Neural crest cell (in vitro differentiated cells): ENCODE measurements around the gene ANO7. TPM values are rescaled to one million over a fixed set of nuclear protein-coding genes. Genes with fewer than 3 reads are reported as not detected.
A peak's percentile ranks its signal among the peaks of the same experiment; 100 is the strongest.

Experiments used
- DNase-seq: peaks from one replicate; pipeline ENCODE4 v3.0.0; 2021; ENCODE audit warnings: low read depth, mixed read lengths, low spot score
- H3K27ac Mint-ChIP-seq: one replicate; pipeline ENCODE4 v1.8.0; 2021; ENCODE audit warnings: mild to moderate bottlenecking, mixed read lengths; ENCODE audit not compliant: unreplicated experiment
- H3K27me3 Mint-ChIP-seq: 2 replicates; pipeline ENCODE4 v1.8.0; 2021; ENCODE audit warnings: low read depth, mild to moderate bottlenecking, mixed read lengths
- H3K36me3 Mint-ChIP-seq: 2 replicates; pipeline ENCODE4 v1.8.0; 2021; ENCODE audit warnings: low read depth, mild to moderate bottlenecking, mixed read lengths
- H3K4me1 Mint-ChIP-seq: 2 replicates; pipeline ENCODE4 v1.8.0; 2021; ENCODE audit warnings: mixed read lengths
- H3K4me3 Mint-ChIP-seq: one replicate; pipeline ENCODE4 v1.8.0; 2021; ENCODE audit warnings: mild to moderate bottlenecking, mixed read lengths
- H3K9me3 Mint-ChIP-seq: 2 replicates; pipeline ENCODE4 v1.8.0; 2021; ENCODE audit warnings: mixed read lengths
- total RNA-seq: library from RNA; stranded (reverse); gene quantifications from 2 replicates; pipeline ENCODE4 v1.2.1, GENCODE V29; 2021
- TF ChIP-seq, protein P1 (sequence below): fragments of 200-600 bp; sonication (generic); conservative IDR thresholded peaks from 2 replicates; pipeline ENCODE4 v1.5.0; 2021; ENCODE audit warnings: antibody characterized with exemption, mild to moderate bottlenecking

The ANO7 gene
- total RNA-seq, 1 donor from 2014 or later, result 3.2 TPM

DNA sequence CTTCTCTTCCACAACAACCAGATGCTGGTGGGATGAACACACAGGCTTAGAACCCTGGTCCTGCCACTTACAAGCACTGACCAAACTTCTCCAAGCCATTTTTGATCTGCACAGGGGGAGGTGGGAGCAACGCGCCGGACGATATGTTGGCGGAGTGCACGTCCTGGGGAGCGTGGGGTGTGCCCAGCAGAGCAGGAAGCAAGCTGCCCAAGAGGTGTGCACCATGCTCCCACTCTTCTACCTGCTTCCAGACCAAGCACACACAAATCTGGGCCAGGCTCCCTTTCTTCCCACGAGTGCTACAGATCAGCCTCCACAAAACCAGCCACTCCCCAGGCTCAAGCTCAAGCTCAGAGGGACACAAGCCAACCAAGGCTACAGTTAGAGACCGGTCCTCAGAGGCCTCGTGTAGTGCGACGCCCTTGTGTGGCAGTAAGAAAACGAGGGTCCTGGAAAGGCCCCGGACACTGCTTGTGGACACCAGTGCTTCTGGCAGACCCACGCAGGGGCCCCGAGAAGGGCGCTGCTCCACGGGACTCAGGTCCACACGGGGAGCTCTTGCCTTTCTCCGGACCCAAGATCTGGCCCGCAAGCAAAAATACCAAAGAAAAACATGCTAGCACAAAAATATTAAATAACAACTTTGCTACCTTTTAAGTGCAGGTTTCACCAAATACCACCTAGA lies 52.0 kb downstream of the ANO7 start:
- TF ChIP-seq, protein P1, sequence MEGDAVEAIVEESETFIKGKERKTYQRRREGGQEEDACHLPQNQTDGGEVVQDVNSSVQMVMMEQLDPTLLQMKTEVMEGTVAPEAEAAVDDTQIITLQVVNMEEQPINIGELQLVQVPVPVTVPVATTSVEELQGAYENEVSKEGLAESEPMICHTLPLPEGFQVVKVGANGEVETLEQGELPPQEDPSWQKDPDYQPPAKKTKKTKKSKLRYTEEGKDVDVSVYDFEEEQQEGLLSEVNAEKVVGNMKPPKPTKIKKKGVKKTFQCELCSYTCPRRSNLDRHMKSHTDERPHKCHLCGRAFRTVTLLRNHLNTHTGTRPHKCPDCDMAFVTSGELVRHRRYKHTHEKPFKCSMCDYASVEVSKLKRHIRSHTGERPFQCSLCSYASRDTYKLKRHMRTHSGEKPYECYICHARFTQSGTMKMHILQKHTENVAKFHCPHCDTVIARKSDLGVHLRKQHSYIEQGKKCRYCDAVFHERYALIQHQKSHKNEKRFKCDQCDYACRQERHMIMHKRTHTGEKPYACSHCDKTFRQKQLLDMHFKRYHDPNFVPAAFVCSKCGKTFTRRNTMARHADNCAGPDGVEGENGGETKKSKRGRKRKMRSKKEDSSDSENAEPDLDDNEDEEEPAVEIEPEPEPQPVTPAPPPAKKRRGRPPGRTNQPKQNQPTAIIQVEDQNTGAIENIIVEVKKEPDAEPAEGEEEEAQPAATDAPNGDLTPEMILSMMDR, result no peak
- H3K36me3 Mint-ChIP-seq, result peaks cover 16% of the 10 kb centered on the region
- DNase-seq, result no peak

DNA sequence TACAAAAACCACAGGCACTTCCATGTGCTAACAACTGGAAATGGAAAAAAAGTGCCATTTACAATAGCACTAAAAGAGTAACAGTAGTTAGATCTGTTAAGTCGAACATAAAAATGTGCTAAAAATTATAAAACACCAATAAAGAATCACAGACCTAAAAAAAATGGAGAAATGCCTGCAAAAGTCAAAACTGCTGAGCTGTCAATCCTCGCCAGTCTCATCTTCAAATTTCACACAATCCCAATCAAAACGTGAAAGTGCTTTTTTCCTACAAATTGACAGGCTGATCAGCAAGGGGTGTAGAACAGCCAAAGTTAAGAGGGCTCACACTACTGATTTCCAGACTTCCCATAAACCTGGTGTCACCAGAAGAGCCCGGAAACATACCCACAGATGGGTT lies 53.2 kb downstream of the ANO7 start:
- no peak for DNase-seq
- peaks cover 13% of the 10 kb centered on the region for H3K36me3 Mint-ChIP-seq
- H3K4me1 Mint-ChIP-seq, result no peaks in the 10 kb centered on the region
- no peak overlapping the region for H3K4me3 Mint-ChIP-seq
- no peaks in the 10 kb centered on the region for H3K9me3 Mint-ChIP-seq
- H3K27ac Mint-ChIP-seq, result no peak overlapping the region
- TF ChIP-seq, protein P1, result no peak
- H3K27me3 Mint-ChIP-seq, result no peaks in the 10 kb centered on the region

More for the DNA sequence above, 52.0 kb downstream of the ANO7 start:
- H3K27me3 Mint-ChIP-seq, result no peaks in the 10 kb centered on the region
- no peaks in the 10 kb centered on the region for H3K4me1 Mint-ChIP-seq
- H3K9me3 Mint-ChIP-seq, result no peaks in the 10 kb centered on the region
- peak overlapping the region; percentile 27 for H3K27ac Mint-ChIP-seq
- H3K4me3 Mint-ChIP-seq, result no peak overlapping the region

DNA sequence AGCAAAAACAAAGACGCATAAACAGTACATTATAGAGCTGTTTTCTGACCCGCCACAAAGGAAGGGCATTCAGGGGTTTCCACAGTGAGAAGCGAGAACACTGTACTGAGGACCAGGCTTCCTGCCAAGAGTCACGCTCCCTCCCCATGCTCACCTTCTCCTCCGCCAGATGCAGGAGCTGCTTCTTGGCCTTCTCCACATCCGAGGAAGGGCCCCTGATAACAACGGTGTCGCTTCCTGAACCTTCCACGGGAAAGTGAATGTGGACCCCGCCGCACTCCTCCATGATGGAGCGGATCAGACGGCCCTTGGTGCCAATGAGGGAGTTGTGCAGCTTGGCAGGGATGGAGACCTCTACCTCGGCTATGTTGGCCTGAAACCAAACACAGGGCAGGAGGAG lies 53.8 kb downstream of the ANO7 start:
- Mint-ChIP-seq H3K27ac (peak overlapping the region; percentile 22), H3K4me1 (no peaks in the 10 kb centered on the region), H3K36me3 (peaks cover 11% of the 10 kb centered on the region), H3K4me3 (no peak overlapping the region), H3K27me3 (no peaks in the 10 kb centered on the region), H3K9me3 (no peaks in the 10 kb centered on the region)
- no peak for DNase-seq
- TF ChIP-seq, protein P1, result no peak

DNA sequence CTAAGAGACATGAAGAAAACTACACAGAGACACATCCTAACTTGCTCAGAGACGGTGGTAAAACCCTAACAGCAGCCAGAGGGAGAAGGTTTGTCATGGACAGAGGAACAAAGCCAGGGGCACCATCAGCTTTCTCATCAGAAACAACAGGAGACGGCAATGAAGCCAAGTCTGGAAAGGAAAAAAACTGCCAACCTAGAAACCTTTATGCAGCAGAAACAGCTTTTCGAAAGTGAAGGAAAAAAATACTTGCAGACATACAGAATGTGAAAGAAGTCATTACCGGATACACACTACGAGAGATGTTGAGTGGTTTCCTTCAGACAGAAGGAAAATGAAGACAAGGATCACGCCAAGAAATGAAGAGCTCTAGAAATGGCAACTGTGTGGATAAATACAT lies 55.9 kb downstream of the ANO7 start:
- H3K27me3 Mint-ChIP-seq, result no peaks in the 10 kb centered on the region
- peaks cover 11% of the 10 kb centered on the region for H3K36me3 Mint-ChIP-seq
- no peak overlapping the region for H3K27ac Mint-ChIP-seq
- no peak for DNase-seq
- H3K4me1 Mint-ChIP-seq, result no peaks in the 10 kb centered on the region
- TF ChIP-seq, protein P1, result no peak
- H3K4me3 Mint-ChIP-seq, result no peak overlapping the region
- no peaks in the 10 kb centered on the region for H3K9me3 Mint-ChIP-seq

DNA sequence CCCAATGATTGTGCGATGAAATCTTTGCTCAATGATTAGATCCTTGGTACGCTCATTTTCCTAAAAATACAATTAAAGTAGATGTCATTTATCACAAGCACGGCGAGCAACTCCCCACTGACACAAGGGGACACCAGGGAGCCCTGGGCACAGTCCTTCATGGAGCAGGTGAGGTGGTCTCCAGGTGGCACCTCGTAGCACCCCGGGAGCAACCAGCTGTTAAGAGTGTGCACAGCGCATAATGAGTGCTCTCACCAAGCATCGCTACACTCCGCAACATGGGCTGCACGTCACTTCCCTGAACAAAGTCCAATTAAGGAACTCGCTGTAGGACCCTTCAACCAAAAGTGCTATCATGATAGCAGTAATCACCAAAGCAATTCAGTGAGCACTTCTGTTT lies 59.8 kb downstream of the ANO7 start:
- TF ChIP-seq, protein P1, result no peak
- Mint-ChIP-seq H3K9me3 (no peaks in the 10 kb centered on the region), H3K4me3 (no peak overlapping the region), H3K27ac (no peak overlapping the region), H3K4me1 (no peaks in the 10 kb centered on the region), H3K36me3 (peaks cover 12% of the 10 kb centered on the region), H3K27me3 (no peaks in the 10 kb centered on the region)
- DNase-seq, result no peak
